Fibroblast of the aortic adventitia (primary cell): ENCODE measurements around the gene WBP2NL. TPM values are rescaled to one million over a fixed set of nuclear protein-coding genes. Genes with fewer than 3 reads are reported as not detected.

Source experiments
- DNase-seq: peaks from one replicate; pipeline ENCODE4 v3.0.0-alpha.2; 2010; ENCODE audit warnings: low read depth
- H3K4me3 ChIP-seq: 2 replicates; pipeline ENCODE4 v1.5.1; 2011; ENCODE audit warnings: low read depth, mild to moderate bottlenecking, control low read depth, low read length, moderate library complexity
- total RNA-seq: library from RNA; depleted of rRNA; stranded (reverse); fragments of >200 nt; gene quantifications from 2 replicates; pipeline ENCODE4 v1.2.3, GENCODE V29; 2012; ENCODE audit warnings: low replicate concordance
- TF ChIP-seq, protein P1 (sequence below): IDR thresholded peaks from 2 replicates; pipeline ENCODE4 v1.5.1; 2011; ENCODE audit warnings: mild to moderate bottlenecking, low read length, control low read depth, inconsistent platforms; ENCODE audit not compliant: insufficient read depth

Gene WBP2NL
- total RNA-seq, 1 donor: 0.18 TPM

DNA sequence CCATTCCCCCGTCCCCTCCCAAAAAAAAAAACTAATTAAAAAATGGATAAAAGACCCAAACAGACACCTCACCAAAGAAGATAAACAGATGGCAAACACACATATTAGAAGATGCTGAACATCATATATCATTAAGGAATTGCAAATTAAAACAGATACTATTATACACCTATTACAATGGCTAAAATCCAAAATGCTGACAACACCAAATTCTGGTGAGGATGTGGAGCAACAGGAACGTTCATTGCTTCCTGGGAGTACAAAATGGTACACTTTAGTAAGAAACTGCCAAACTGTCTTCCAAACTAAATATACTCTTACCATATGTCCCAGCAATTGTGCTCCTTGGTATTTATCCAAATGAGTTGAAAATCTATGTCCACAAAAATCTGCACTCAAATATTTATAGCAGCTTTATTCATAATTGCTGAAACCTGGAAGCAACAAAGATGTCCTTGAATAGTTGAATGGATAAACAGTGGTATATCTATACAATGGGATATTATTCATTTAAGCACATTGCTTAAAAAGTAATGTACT, 52.1 kb downstream of the WBP2NL start:
- TF ChIP-seq, protein P1, sequence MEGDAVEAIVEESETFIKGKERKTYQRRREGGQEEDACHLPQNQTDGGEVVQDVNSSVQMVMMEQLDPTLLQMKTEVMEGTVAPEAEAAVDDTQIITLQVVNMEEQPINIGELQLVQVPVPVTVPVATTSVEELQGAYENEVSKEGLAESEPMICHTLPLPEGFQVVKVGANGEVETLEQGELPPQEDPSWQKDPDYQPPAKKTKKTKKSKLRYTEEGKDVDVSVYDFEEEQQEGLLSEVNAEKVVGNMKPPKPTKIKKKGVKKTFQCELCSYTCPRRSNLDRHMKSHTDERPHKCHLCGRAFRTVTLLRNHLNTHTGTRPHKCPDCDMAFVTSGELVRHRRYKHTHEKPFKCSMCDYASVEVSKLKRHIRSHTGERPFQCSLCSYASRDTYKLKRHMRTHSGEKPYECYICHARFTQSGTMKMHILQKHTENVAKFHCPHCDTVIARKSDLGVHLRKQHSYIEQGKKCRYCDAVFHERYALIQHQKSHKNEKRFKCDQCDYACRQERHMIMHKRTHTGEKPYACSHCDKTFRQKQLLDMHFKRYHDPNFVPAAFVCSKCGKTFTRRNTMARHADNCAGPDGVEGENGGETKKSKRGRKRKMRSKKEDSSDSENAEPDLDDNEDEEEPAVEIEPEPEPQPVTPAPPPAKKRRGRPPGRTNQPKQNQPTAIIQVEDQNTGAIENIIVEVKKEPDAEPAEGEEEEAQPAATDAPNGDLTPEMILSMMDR: no peak

DNA sequence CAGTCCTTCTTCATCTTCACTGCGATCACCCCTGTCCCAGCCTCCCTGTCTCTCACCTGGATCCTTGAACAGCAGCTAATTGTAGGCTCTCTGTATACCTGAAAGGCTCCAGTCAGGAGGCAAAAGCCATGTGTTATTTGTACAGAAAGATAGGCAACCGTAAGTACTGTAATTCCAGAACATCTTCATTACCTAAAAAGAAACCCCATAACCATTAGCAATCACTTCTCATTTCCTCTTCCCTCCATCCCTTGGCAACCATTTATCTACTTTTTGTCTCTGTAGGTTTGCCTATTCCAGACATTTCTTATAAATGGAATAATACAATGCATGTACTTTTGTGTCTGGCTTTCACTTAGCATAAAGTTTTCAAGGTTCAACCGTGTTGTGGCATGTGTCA, 54.2 kb downstream of the WBP2NL start:
- H3K4me3 ChIP-seq: no peak overlapping the region
- DNase-seq: no peak
- TF ChIP-seq, protein P1: no peak

More for the DNA sequence above, 52.1 kb downstream of the WBP2NL start:
- no peak for DNase-seq
- H3K4me3 ChIP-seq: no peak overlapping the region

- TF ChIP-seq, protein P1: no peak
- no peak overlapping the region for H3K4me3 ChIP-seq
- DNase-seq: no peak
These were observed 58.3 kb downstream of the WBP2NL start for GRCh38 chr22:42056757-42057511.

DNA sequence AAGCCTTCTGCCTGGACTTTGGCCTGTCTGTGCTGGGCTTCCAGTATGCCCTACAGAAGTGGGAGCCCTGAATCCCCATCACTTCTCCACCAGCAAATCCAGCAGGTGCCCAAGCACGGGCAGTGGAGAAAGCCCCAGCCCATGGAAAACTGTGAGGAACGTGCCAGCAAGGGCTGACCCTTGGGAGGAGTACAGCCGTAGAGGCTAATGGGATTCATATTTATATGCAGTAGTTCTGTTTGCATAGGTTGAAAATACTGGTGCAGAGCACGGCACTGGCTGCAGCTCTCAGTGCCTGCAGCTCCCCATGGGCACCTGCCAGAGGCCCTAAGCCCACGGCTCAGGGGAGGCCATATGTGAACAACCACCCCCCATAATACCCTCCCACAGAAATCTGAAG, 61.9 kb downstream of the WBP2NL start:
- H3K4me3 ChIP-seq: no peak overlapping the region
- DNase-seq: no peak
- TF ChIP-seq, protein P1: no peak

- TF ChIP-seq, protein P1: no peak
- H3K4me3 ChIP-seq: no peak overlapping the region
- no peak for DNase-seq
These were observed 62.5 kb downstream of the WBP2NL start for GRCh38 chr22:42061041-42061440.

DNA sequence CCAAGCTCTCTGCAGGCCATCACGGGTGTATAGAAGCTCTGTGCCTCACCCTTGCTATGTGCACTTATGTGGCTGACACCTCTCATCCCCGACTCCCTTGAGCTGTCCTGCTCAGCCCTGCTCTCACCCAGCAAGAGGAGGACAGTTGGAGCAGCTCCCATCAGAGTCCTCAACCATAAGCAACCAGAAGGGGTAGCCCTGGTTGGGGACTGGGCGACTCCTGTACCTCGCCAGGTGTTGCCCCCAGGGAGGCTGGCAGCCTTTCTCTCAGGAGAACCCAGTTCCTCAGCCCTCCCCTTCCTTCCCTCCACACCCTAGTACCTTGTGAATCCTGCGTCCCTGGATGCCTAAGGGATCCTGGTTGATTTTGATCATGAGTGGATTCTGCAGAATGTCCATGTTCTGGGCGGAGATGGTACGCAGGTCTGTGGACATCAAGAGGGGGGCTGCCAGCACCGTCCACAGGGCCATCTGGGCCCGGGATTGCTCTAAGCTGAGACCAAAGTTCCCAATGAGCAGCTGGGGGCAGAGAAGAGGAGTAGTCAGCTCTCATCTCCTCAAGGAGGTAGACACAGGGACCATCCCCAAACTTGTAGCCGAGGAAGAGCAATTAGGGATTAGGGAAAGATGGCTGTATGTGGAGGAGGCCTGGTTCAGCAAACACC, 64.0 kb downstream of the WBP2NL start:
- H3K4me3 ChIP-seq: no peak overlapping the region
- no peak for DNase-seq
- TF ChIP-seq, protein P1: no peak
